Neural progenitor cell (in vitro differentiated cells): ENCODE results near the gene IL1R2. TPM values are rescaled to one million over a fixed set of nuclear protein-coding genes. Genes with fewer than 3 reads are reported as not detected.

ENCODE experiments used
- DNase-seq: peaks from one replicate; pipeline ENCODE4 v3.0.0-alpha.2; 2016; ENCODE audit warnings: low spot score
- H2AFZ ChIP-seq: fragments of 200-600 bp; sonication (generic); replicated peaks from 2 replicates; pipeline ENCODE4 v1.6.1; 2016; ENCODE audit warnings: antibody characterized with exemption
- H3F3A ChIP-seq: fragments of 200-600 bp; sonication (generic); 2 replicates; pipeline ENCODE4 v1.6.1; 2016; ENCODE audit warnings: antibody characterized with exemption, low read depth
- H3K27ac ChIP-seq: fragments of 200-600 bp; sonication (generic); 2 replicates; pipeline ENCODE4 v1.5.1; 2016; ENCODE audit warnings: mild to moderate bottlenecking
- H3K27me3 ChIP-seq: fragments of 200-600 bp; sonication (generic); 2 replicates; pipeline ENCODE4 v1.6.1; 2016; ENCODE audit warnings: mild to moderate bottlenecking, moderate library complexity
- H3K36me3 ChIP-seq: fragments of 200-600 bp; sonication (generic); 2 replicates; pipeline ENCODE4 v1.5.1; 2016
- H3K4me1 ChIP-seq: fragments of 200-600 bp; sonication (generic); 2 replicates; pipeline ENCODE4 v1.6.1; 2016; ENCODE audit warnings: mixed run types
- H3K4me2 ChIP-seq: fragments of 200-600 bp; sonication (generic); 2 replicates; pipeline ENCODE4 v1.6.1; 2016
- H3K4me3 ChIP-seq: fragments of 200-600 bp; sonication (generic); 2 replicates; pipeline ENCODE4 v1.5.1; 2016
- H3K79me2 ChIP-seq: fragments of 200-600 bp; sonication (generic); 2 replicates; pipeline ENCODE4 v1.6.1; 2016; ENCODE audit warnings: low read depth
- H3K9ac ChIP-seq: fragments of 200-600 bp; sonication (generic); 2 replicates; pipeline ENCODE4 v1.6.1; 2016
- H3K9me3 ChIP-seq: fragments of 200-600 bp; sonication (generic); 2 replicates; pipeline ENCODE4 v1.5.1; 2016; ENCODE audit warnings: low read depth
- H4K20me1 ChIP-seq: fragments of 200-600 bp; sonication (generic); 2 replicates; pipeline ENCODE4 v1.6.1; 2016; ENCODE audit warnings: low read depth
- H3K27ac Mint-ChIP-seq: 3 replicates; pipeline ENCODE4 v1.8.0; 2021; ENCODE audit warnings: mixed read lengths
- H3K27me3 Mint-ChIP-seq: 2 replicates; pipeline ENCODE4 v1.8.0; 2022; ENCODE audit warnings: low read depth, mild to moderate bottlenecking, inconsistent platforms, moderate library complexity, mixed read lengths; ENCODE audit not compliant: insufficient read depth
- H3K36me3 Mint-ChIP-seq: 3 replicates; pipeline ENCODE4 v1.8.0; 2021; ENCODE audit warnings: mixed read lengths
- H3K4me1 Mint-ChIP-seq: 3 replicates; pipeline ENCODE4 v1.8.0; 2021; ENCODE audit warnings: mixed read lengths
- H3K4me3 Mint-ChIP-seq: 3 replicates; pipeline ENCODE4 v1.8.0; 2021; ENCODE audit warnings: mild to moderate bottlenecking, moderate library complexity, mixed read lengths
- H3K9me3 Mint-ChIP-seq: 3 replicates; pipeline ENCODE4 v1.8.0; 2020; ENCODE audit warnings: mixed read lengths
- CTCF ChIP-seq: fragments of 200-600 bp; sonication (generic); IDR thresholded peaks from 2 replicates; pipeline ENCODE4 v1.5.1; 2017; ENCODE audit warnings: antibody characterized with exemption, mild to moderate bottlenecking
- EZH2 ChIP-seq: fragments of 200-600 bp; sonication (generic); IDR thresholded peaks from 2 replicates; pipeline ENCODE4 v1.6.1; 2017; ENCODE audit warnings: antibody characterized with exemption, mild to moderate bottlenecking, moderate library complexity
- EZH2phosphoT487 ChIP-seq: fragments of 200-600 bp; sonication (generic); IDR thresholded peaks from 2 replicates; pipeline ENCODE4 v1.6.1; 2017; ENCODE audit warnings: antibody characterized with exemption
- total RNA-seq: library from RNA; depleted of rRNA; stranded (reverse); fragments of >200 nt; gene quantifications from 2 replicates; pipeline ENCODE4 v1.2.3, GENCODE V29; 2015; ENCODE audit warnings: low replicate concordance

IL1R2 gene
- total RNA-seq, 1 donor from 2014 or later, result not detected

- H3K27me3 ChIP-seq, result no peaks in the 10 kb centered on the region
- H4K20me1 ChIP-seq, result no peaks in the 10 kb centered on the region
- no peaks in the 10 kb centered on the region for H3K79me2 ChIP-seq
- no peak for DNase-seq
- TF ChIP-seq EZH2phosphoT487 (no peak), EZH2 (no peak), CTCF (no peak)
- no peaks in the 10 kb centered on the region for H3F3A ChIP-seq
- H3K4me1 ChIP-seq, result no peaks in the 10 kb centered on the region
- H3K27ac ChIP-seq, result no peak overlapping the region
- no peak overlapping the region for H2AFZ ChIP-seq
- no peak overlapping the region for H3K27ac Mint-ChIP-seq
- H3K36me3 ChIP-seq, result no peaks in the 10 kb centered on the region
- H3K4me3 ChIP-seq, result no peak overlapping the region
- no peak overlapping the region for H3K4me3 Mint-ChIP-seq
- H3K36me3 Mint-ChIP-seq, result no peaks in the 10 kb centered on the region
- no peaks in the 10 kb centered on the region for H3K4me1 Mint-ChIP-seq
- peaks cover 9% of the 10 kb centered on the region for H3K27me3 Mint-ChIP-seq
- no peak overlapping the region for H3K4me2 ChIP-seq
- no peak overlapping the region for H3K9ac ChIP-seq
- H3K9me3 ChIP-seq, result no peaks in the 10 kb centered on the region
- no peaks in the 10 kb centered on the region for H3K9me3 Mint-ChIP-seq
These were observed 7.4 kb downstream of the IL1R2 start for GRCh38 chr2:101998896-101999789.

- Mint-ChIP-seq H3K9me3 (no peaks in the 10 kb centered on the region), H3K27me3 (peaks cover 7% of the 10 kb centered on the region), H3K4me1 (no peaks in the 10 kb centered on the region), H3K27ac (no peak overlapping the region), H3K36me3 (no peaks in the 10 kb centered on the region), H3K4me3 (no peak overlapping the region)
- H3K4me1 ChIP-seq, result no peaks in the 10 kb centered on the region
- DNase-seq, result no peak
- no peaks in the 10 kb centered on the region for H3F3A ChIP-seq
- no peak overlapping the region for H3K27ac ChIP-seq
- no peaks in the 10 kb centered on the region for H4K20me1 ChIP-seq
- H3K9me3 ChIP-seq, result no peaks in the 10 kb centered on the region
- no peak for TF ChIP-seq CTCF
- no peak for TF ChIP-seq EZH2
- no peak for TF ChIP-seq EZH2phosphoT487
- no peaks in the 10 kb centered on the region for H3K36me3 ChIP-seq
- H3K79me2 ChIP-seq, result no peaks in the 10 kb centered on the region
- no peak overlapping the region for H3K4me2 ChIP-seq
- no peak overlapping the region for H2AFZ ChIP-seq
- no peaks in the 10 kb centered on the region for H3K27me3 ChIP-seq
- H3K4me3 ChIP-seq, result no peak overlapping the region
- no peak overlapping the region for H3K9ac ChIP-seq
These were observed 8.3 kb downstream of the IL1R2 start for GRCh38 chr2:102000012-102000411.

GRCh38 chr2:102000813-102001766 lies 9.3 kb downstream of the IL1R2 start:
- no peak overlapping the region for H3K4me2 ChIP-seq
- H3K4me3 ChIP-seq, result no peak overlapping the region
- H3F3A ChIP-seq, result no peaks in the 10 kb centered on the region
- no peak for DNase-seq
- no peak for TF ChIP-seq CTCF
- TF ChIP-seq EZH2, result no peak
- TF ChIP-seq EZH2phosphoT487, result no peak
- no peaks in the 10 kb centered on the region for H3K4me1 ChIP-seq
- no peaks in the 10 kb centered on the region for H3K9me3 ChIP-seq
- Mint-ChIP-seq H3K36me3 (no peaks in the 10 kb centered on the region), H3K27me3 (peaks cover 2% of the 10 kb centered on the region), H3K4me1 (no peaks in the 10 kb centered on the region), H3K9me3 (no peaks in the 10 kb centered on the region), H3K4me3 (no peak overlapping the region), H3K27ac (no peak overlapping the region)
- no peak overlapping the region for H2AFZ ChIP-seq
- H3K79me2 ChIP-seq, result no peaks in the 10 kb centered on the region
- H3K9ac ChIP-seq, result no peak overlapping the region
- no peak overlapping the region for H3K27ac ChIP-seq
- no peaks in the 10 kb centered on the region for H3K36me3 ChIP-seq
- H3K27me3 ChIP-seq, result no peaks in the 10 kb centered on the region
- no peaks in the 10 kb centered on the region for H4K20me1 ChIP-seq
